Measurements from ENCODE around the gene KRT33B. TPM values are rescaled to one million over a fixed set of nuclear protein-coding genes. Genes with fewer than 3 reads are reported as not detected.

KRT33B gene
- total and polyA plus RNA-seq, 2 donors (not counting 1 experiment from before 2014, with no cell fraction given): not detected

GRCh38 chr17:41404024-41404671, 34.5 kb upstream of the KRT33B start:
- no peak for TF ChIP-seq CTCF (conservative IDR thresholded peaks at IDR 0.05 in 1 of 2, IDR thresholded peaks at IDR 0.05 in 1 of 2; ENCODE audit: low read depth in 1 of 2, low read length in 2 of 2)
- no peak for TF ChIP-seq EZH2 (IDR thresholded peaks at IDR 0.05; ENCODE audit: low read length, missing control alignments)
- peaks cover 9% of the 10 kb centered on the region for H3K4me1 ChIP-seq (ENCODE audit: control insufficient read depth, extremely low read depth, insufficient read depth, low read length)
- H3K9ac ChIP-seq (ENCODE audit: insufficient read depth, low read length): no peak overlapping the region
- no peak overlapping the region for H3K4me3 ChIP-seq (replicated peaks in 1 of 4; ENCODE audit: control extremely low read depth in 1 of 4, insufficient read depth in 1 of 4, low read depth in 3 of 4, low read length in 4 of 4)
- no peak overlapping the region for H2AFZ ChIP-seq (ENCODE audit: low read length)
- no peaks in the 10 kb centered on the region for H3K36me3 ChIP-seq (ENCODE audit: control insufficient read depth, insufficient read depth, low read length)
- no peaks in the 10 kb centered on the region for H3K27me3 ChIP-seq (ENCODE audit: control insufficient read depth, insufficient read depth, low read length)
- no peaks in the 10 kb centered on the region for H3K79me2 ChIP-seq (ENCODE audit: control insufficient read depth, insufficient read depth, low read length)
- no peaks in the 10 kb centered on the region for H4K20me1 ChIP-seq (ENCODE audit: control insufficient read depth, extremely low read depth, insufficient read depth, low read length)
- DNase-seq (ENCODE audit: low read depth in 2 of 2): peak; percentile 90 to 99
- H3K4me2 ChIP-seq (ENCODE audit: extremely low read depth, insufficient read depth, low read length): peak overlapping the region; percentile 36
- no peak overlapping the region for H3K27ac ChIP-seq (ENCODE audit: insufficient read depth, low read length)
- H3K9me3 ChIP-seq (ENCODE audit: control insufficient read depth, insufficient read depth, low read depth, low read length): no peaks in the 10 kb centered on the region

- Histone ChIP-seq H3K4me1 (ENCODE audit: control insufficient read depth, extremely low read depth, insufficient read depth, low read length) (peaks cover 9% of the 10 kb centered on the region), H2AFZ (ENCODE audit: low read length) (no peak overlapping the region), H3K27ac (ENCODE audit: insufficient read depth, low read length) (no peak overlapping the region), H3K27me3 (ENCODE audit: control insufficient read depth, insufficient read depth, low read length) (no peaks in the 10 kb centered on the region), H3K4me3 (replicated peaks in 1 of 4; ENCODE audit: control extremely low read depth in 1 of 4, insufficient read depth in 1 of 4, low read depth in 3 of 4, low read length in 4 of 4) (no peak overlapping the region), H3K4me2 (ENCODE audit: extremely low read depth, insufficient read depth, low read length) (no peak overlapping the region), H3K79me2 (ENCODE audit: control insufficient read depth, insufficient read depth, low read length) (no peaks in the 10 kb centered on the region), H3K9ac (ENCODE audit: insufficient read depth, low read length) (no peak overlapping the region), H4K20me1 (ENCODE audit: control insufficient read depth, extremely low read depth, insufficient read depth, low read length) (no peaks in the 10 kb centered on the region), H3K36me3 (ENCODE audit: control insufficient read depth, insufficient read depth, low read length) (no peaks in the 10 kb centered on the region), H3K9me3 (ENCODE audit: control insufficient read depth, insufficient read depth, low read depth, low read length) (no peaks in the 10 kb centered on the region)
- peak; percentile 4 to 17 for DNase-seq (ENCODE audit: low read depth in 2 of 2)
- TF ChIP-seq CTCF (conservative IDR thresholded peaks at IDR 0.05 in 1 of 2, IDR thresholded peaks at IDR 0.05 in 1 of 2; ENCODE audit: low read depth in 1 of 2, low read length in 2 of 2): no peak
- TF ChIP-seq EZH2 (IDR thresholded peaks at IDR 0.05; ENCODE audit: low read length, missing control alignments): no peak
These were observed 33.9 kb upstream of the KRT33B start for GRCh38 chr17:41403404-41404023.

GRCh38 chr17:41402161-41402560, 32.5 kb upstream of the KRT33B start:
- no peak overlapping the region for H3K27ac ChIP-seq (ENCODE audit: insufficient read depth, low read length)
- H3K36me3 ChIP-seq (ENCODE audit: control insufficient read depth, insufficient read depth, low read length): no peaks in the 10 kb centered on the region
- no peak overlapping the region for H3K4me3 ChIP-seq (replicated peaks in 1 of 4; ENCODE audit: control extremely low read depth in 1 of 4, insufficient read depth in 1 of 4, low read depth in 3 of 4, low read length in 4 of 4)
- no peaks in the 10 kb centered on the region for H3K79me2 ChIP-seq (ENCODE audit: control insufficient read depth, insufficient read depth, low read length)
- H3K4me2 ChIP-seq (ENCODE audit: extremely low read depth, insufficient read depth, low read length): no peak overlapping the region
- TF ChIP-seq CTCF (conservative IDR thresholded peaks at IDR 0.05 in 1 of 2, IDR thresholded peaks at IDR 0.05 in 1 of 2; ENCODE audit: low read depth in 1 of 2, low read length in 2 of 2) (no peak), EZH2 (IDR thresholded peaks at IDR 0.05; ENCODE audit: low read length, missing control alignments) (no peak)
- H3K9ac ChIP-seq (ENCODE audit: insufficient read depth, low read length): no peak overlapping the region
- H2AFZ ChIP-seq (ENCODE audit: low read length): no peak overlapping the region
- peaks cover 9% of the 10 kb centered on the region for H3K4me1 ChIP-seq (ENCODE audit: control insufficient read depth, extremely low read depth, insufficient read depth, low read length)
- H3K9me3 ChIP-seq (ENCODE audit: control insufficient read depth, insufficient read depth, low read depth, low read length): no peaks in the 10 kb centered on the region
- no peaks in the 10 kb centered on the region for H3K27me3 ChIP-seq (ENCODE audit: control insufficient read depth, insufficient read depth, low read length)
- no peaks in the 10 kb centered on the region for H4K20me1 ChIP-seq (ENCODE audit: control insufficient read depth, extremely low read depth, insufficient read depth, low read length)
- DNase-seq (ENCODE audit: low read depth in 2 of 2): peak in 1 of 2 donors; percentile 81
